Measurements from ENCODE around the gene CCDC190.
"Not testable (repeated sequence)": the region's sequence is repeated elsewhere in the genome, so short reads cannot be mapped to it uniquely, and the experiment has no call there.

Gene CCDC190

DNA sequence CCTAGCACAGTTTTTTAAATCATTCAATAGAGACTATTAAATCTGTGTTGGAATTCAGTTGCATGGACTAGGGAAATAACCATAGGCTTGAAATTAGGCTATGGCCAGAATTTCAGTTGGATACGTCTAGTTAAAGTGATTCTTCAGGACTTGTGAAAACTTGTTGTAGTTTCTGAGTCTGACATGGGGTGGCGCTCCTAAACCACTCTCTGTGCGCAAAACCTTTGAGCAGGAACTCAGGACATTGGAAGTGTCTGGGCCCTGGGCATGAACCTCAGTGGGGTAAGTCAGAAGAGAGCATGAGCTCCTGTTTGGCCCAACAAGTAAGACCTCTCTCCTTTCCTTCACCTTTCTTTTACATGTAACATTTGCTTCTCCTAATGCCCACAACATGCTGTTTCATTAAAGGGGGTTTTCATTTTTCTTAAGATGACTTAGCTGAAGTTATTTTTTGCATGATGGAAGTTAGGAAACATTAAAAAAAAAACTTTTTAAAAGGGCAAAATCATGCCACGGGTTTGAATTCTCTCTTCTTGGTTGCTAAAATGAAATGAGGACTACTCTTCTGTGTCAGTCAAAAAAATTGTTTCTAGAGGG lies 17.1 kb upstream of the CCDC190 start:
- DNase-seq (ENCODE audit: low read depth in 2 of 3, low spot score in 1 of 3), result peak; percentile 3 to 15 (median 12)

DNA sequence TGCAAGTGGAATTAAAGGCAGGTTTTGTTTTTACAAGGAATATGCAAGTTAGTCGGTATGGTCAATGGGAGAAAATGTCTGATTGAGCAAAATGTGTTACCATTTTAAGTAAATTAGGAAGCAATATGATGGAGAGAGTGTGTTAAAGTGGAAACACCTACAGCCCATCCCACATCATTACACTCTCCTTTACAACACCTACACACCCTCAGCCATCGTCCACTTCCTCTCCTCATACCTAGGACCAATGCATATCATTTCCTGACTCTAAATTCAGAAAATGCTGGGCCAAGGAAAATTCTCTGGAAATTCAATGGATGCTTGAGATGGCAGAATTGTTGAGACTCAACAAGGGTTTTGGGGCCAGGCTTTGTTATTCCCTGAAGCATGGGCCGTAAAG lies 16.4 kb upstream of the CCDC190 start:
- DNase-seq (ENCODE audit: low read depth in 2 of 3, low spot score in 1 of 3), result no peak

DNA sequence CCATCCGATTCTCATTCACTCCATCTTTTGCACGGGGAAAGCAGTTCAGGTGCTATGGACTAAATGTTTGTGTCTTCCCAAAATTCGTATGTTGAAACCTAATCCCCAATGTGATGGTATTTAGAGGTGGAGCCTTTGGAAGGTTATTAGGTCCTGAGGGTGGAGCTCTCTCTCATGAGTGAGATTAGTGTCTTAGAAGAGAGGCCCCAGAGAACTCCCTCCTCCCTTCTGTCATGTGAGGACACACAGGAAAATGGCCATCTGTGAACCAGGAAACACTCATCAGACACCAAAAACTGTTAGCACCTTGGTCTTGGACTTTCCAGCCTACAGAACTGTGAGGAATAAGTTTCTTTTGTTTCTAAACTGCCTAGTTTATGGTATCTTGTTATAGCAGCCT lies 15.8 kb upstream of the CCDC190 start:
- DNase-seq (ENCODE audit: low read depth in 2 of 3, low spot score in 1 of 3), result no peak

DNA sequence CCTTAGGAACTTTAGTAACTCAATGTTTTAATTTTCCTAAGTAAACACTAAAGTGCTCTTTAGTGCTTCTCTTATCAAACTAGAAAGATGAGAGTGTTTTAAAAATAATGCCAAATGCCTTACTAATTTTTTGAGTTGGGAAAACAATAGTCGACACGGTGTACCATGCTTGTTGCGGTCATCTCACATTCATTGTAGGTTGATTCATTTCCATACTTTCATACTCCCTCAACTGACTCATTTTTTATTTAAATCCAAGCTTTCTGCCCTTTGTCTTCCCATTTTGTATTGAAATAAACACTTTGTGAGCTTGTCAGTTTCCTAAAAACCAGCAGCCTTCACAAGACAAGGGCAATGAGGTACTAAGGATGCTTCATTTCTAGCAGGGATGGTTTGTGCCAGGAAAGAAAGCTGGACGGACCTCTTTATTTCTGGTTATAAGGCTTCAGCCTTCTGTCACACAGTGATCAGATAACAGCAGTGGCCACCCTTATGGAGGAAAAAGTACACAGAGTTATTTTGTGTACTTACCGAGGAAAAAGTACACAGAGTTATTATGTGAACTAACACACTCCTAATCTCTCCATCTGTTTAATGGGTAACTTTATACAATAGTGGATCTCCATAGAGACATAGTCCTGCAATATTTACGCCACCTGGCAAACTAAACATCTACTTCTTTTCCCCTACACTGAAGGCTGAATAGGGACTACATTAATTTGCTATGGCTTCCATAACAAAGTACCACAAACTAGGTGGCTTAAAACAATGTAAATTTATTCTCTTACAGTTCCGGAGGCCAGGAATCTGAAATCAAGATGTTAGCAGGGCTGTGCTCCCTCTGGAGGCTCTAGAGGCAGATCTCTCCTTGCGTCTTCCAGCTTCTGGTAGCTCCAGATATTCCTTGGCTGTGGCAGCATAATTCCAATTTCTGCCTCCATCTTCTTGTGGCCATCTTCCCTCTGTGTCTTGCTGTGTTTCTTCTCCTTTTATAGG lies 13.0 kb upstream of the CCDC190 start:
- DNase-seq (ENCODE audit: low read depth in 2 of 3, low spot score in 1 of 3), result no peak

DNA sequence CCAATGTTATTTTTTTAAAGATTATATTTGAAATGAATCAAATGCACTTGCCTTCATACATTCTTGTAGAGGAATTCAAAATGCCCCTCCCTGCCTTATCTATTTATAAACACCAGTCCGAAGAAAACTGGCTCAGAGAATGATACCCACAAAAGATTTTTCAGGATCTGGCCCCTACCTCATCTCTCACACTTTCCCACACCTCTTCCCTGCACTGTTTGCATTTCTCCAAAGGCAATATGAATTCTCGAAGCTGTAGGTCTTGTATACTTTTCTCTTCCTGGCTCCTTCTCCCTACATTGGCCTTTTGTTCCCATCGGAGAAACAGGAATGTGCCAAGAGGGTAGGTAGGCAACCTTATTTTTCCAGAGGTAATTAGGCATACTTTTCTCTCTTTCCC lies 12.0 kb upstream of the CCDC190 start:
- DNase-seq (ENCODE audit: low read depth in 2 of 3, low spot score in 1 of 3), result no peak

DNA sequence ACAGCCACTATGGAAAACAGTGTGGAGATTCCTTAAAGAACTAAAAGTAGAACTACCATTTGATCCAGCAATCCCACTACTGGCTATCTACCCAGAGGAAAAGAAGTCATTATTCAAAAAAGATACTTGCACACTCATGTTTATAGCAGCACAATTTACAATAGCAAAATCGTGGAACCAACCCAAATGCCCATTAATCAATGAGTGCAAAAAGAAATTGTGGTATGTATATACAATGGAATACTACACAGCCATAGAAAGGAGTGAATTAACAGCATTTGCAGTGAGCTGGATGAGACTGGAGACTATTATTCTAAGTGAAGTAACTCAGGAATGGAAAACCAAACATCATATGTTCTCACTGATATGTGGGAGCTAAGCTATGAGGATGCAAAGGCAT lies 10.4 kb upstream of the CCDC190 start:
- DNase-seq (ENCODE audit: low read depth in 2 of 3, low spot score in 1 of 3), result not testable (repeated sequence)

DNA sequence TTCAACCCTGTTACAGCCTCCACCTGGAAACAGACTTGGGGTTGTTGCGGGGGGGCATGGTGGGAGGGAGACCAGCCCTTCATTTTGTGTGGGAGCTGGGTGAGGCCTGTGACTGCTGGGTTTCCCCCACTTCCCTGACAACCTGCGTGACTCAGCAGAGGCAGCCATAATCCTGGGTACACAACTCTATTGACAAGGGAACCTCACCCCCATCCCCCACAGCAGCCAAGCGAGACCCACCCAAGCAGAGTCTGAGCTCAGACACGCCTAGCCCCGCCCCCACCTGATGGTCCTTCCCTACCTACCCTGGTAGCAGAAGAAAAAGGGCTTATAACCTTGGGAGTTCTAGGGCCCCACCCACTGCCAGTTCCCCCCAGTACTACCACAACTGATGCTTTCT lies 8.0 kb upstream of the CCDC190 start:
- DNase-seq (ENCODE audit: low read depth in 2 of 3, low spot score in 1 of 3), result no peak

DNA sequence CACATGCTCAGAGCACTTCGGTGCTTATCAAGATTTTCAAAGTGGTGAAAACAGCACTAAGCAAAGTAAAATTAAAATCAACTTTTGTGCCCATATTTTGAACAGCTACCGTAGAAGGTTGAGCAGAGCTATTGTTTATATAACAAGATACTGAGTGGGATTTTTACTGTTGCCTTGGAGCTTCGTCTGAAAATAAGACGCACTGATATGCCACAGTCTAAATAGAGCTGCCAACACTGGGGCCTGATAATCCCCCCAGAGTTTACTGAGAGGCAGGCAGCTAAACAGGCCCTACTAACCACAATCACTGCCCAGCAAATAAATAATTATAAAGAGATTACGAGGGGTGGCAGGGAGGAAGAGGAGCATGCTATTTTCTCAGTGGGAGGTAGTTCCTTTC lies 650 bp upstream of the CCDC190 start:
- DNase-seq (ENCODE audit: low read depth in 2 of 3, low spot score in 1 of 3), result no peak

DNA sequence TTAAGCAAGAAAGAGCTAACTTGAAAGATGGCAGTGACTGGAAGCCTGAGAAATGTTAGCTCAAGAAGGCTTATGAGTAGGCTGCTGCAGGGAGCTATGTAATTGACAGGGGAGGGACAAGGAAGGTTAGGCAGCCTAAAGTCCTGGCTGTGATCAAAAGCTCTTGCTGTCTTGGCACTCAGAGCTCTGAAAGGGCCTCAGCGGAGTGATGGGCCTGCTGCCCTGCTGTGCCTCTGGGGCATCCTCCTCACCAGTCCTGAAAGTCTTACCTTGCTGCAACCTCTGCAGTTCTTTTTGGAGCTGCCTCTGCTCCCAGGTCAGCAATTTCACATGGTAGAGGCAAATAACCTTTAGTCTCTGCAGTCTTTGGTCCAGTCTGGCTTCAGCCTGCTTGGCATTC lies 1.8 kb downstream of the CCDC190 start:
- DNase-seq (ENCODE audit: low read depth in 2 of 3, low spot score in 1 of 3), result no peak

DNA sequence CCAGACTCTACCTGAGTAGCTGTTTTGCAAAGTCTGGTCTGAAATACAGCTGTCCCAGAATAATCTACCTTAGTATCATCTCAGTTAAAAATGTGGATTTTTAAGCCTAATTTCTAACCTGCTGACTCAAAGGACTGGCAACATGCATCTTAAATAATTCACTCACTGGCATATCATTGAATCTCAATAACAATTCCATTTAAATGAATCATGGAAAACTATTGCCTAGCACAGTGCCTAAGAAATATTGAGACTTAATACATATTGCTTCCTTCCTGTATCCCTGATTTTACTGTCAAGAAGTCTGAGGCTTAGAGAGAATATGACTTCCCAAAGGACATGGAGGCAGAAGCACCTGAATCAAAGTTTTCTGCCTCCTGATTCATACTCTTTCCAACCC lies 3.1 kb downstream of the CCDC190 start:
- no peak for DNase-seq (ENCODE audit: low read depth in 2 of 3, low spot score in 1 of 3)

DNA sequence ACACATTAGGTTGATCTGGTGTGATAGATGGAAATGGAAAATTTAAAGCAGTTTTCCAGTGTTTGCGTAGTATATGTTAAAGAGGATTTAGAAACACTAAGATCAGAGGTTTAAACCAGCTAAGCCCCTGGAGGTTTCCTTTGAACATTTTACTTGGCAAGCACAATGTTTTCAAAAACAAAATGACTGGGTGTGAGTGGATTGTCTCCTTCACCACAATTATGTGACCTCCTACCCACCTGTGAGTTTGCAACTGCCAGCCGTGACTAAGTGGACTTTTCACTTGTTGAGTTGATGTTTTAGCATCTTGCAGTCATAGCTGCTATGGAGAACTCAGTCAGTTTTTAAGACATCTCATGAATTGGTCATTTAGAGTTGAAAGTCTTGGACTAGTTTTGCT lies 4.7 kb downstream of the CCDC190 start:
- no peak for DNase-seq (ENCODE audit: low read depth in 2 of 3, low spot score in 1 of 3)

DNA sequence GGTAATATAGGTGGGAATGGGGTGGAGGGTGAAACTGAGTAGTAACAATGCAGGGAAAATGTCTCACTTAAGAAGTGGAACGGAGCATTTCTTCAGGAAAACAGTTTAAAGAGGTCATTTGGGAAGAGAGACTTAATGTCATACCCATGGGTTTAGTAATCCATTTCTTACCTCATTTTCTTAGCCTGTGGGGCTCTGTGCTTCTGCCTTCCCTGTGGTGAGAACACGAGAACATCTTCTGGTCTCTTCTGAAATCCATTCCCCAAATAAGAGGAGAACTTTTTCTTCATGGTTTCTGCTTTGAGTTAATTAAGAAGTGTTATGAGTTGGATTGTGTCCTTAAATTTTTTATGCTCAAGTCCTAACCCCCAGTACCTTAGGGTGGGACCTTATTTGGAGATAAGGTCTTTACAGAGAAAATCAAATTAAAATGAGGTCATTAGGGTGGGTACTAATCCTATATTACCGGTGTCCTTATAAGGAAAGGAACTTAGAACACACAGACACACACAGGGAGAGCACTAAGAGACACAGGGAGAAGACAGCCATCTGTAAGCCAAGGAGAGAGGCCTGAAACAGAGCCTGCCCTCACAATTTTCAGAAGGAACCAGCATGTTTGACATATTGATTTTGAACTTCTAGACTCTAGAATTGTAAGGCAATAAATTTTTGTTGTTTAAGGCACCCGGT lies 5.4 kb downstream of the CCDC190 start:
- no peak for DNase-seq (ENCODE audit: low read depth in 2 of 3, low spot score in 1 of 3)

DNA sequence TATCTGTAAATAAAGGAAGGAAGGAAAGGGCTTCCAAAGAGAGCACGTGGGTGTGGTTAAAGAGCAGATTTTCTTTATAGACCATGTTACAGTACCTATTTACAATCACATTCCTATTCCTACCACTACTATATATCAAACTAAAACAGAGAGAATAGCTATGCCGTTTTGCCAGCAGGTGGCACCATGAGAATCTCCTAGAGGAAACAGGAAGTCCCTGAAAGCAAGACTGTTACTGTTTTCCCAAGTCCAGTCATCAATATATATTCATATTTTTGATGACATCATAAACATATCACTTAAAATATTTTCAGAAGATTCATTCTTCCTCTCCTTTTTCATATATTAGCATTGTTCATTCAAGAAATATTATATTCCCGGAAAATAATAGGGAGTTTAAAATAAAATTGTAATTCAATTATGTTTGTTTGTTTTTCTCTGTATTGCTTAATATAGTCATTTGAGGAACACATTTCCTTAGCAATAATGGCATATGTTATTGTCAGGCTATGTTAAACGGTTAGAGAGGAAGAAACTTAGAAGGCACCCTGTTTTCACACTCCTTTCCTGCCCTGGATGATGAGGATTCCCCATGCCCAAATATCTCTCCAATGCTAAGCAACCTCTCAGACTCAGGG lies 6.6 kb downstream of the CCDC190 start:
- peak; percentile 25 to 40 (median 30) for DNase-seq (ENCODE audit: low read depth in 2 of 3, low spot score in 1 of 3)

DNA sequence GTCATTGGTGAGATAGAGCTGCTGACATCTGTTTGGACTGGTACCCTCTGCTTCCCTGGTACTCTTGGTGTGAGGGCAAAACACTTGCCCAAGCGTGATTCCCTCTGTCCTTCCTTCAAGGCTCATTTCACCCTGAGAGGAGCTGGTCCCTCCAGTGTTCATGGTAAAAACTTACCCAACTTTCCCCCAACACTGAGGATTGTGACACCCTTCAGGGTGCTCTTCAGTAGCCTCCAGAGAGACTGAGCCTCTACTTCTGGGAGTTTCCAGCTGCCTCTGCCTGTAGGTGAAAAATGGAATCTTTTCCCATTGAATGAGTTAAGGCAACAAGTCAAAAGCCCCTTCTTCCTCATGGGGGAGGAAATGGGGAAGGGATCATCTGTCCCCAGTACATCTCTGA lies 9.6 kb downstream of the CCDC190 start:
- DNase-seq (ENCODE audit: low read depth in 2 of 3, low spot score in 1 of 3), result no peak

DNA sequence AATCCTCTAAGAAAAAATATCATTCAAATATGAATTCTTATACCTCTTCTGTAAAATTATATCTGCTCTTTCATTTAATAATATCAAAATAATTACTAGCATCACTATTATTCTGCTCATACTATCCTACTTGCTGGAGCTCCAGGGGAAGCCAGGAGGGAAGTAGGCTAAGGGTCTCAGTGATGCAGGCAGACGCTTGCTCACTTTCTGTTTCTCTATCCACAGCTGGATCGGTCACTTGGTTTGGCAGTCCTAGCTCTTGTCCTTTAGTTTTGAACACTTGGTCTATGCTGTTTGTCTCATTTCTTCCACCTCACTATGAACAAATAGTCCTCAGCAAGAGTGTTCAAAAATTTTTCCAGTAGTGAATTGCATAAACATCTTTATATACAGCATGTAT lies 11.3 kb downstream of the CCDC190 start:
- DNase-seq (ENCODE audit: low read depth in 2 of 3, low spot score in 1 of 3), result no peak

DNA sequence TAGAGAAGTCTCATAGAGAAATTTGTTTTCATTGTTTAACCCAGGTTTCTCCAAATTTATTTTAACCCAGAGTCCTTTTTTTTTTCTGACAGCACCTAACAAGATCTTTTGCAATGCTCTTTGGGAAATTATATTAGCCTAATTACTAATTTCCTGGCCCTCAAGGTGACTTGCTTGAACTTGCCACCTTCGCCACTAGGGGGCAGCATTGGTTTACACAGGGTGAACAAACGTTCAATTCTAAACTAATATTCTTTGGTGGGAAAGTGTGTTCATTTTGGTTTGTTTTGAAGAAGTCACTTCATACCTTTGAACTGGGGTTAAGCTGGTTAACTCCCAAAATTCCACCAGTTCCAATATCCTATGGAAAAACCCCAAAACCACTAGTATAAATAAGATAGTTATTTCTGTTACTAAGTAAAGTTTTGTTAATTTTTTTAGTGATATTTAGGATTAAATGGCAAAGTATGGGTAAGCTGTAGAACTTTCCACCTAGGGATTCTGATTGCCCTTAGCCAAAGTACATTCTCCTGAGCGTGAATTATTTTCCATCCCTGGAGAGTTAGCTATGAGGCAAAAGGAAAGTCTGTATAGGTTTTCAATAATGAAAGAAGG lies 13.0 kb downstream of the CCDC190 start:
- peak; percentile 62 to 81 (median 79) for DNase-seq (ENCODE audit: low read depth in 2 of 3, low spot score in 1 of 3)

DNA sequence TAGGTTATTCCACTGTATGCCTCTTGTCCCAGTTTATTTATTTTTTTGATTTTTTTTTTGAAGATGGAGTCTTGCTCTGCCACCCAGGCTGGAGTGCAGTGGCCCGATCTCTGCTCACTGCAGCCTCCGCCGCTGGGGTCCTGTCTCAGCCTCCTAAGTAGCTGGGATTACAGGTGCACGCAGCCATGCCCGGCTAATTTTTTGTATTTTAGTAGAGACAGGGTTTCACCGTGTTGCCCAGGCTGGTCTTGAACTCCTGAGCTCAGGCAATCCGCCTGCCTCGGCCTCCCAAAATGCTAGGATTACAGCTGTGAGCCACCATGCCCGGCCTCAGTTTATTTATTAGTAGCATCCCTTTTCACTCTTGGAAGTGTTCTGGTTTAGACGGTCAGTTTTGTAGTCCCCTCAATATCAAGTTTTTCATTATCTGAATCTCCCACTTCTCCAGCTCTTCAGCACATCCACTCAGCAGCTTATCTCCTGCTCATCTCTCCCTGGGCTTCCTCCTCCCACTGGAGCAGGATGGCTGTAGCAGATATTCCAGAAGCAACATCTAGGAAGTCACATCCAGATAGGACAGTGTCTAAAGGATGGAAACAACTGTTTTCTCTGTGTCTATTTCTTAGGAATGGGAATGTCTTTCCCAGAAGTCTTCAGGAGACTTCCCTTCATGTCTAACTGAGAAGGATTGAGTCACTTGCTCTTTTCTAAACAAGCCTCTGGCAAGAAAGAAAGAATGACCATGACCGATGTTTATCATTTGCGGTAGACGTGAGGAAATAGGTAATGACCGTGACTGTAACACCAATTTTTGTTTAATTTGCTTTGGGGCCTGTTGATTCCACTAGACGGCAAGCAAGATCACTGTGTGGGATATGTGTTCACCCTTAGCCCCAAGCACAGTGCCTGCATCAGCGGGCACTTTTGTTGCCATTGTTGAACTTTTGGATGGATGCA lies 14.4 kb downstream of the CCDC190 start:
- DNase-seq (ENCODE audit: low read depth in 2 of 3, low spot score in 1 of 3), result no peak

DNA sequence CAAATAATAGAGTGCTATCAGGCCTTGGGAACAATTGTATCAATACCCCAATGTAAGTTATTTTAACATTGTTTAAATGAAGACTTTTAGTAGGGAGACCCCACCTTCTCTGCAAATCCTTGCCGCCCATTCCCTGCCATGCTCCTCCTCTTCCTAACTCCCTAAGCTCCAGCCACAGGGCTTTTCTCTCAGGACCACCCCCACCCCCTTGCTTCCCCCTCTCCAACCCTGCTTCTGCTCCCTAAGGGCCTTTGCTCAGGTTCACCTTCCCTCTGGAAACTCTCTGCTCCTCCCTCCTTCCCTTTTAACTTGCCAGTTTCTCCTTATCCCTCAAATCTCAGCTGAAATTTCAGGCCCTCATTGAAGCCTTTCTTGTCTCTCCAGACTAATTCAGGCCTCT lies 16.8 kb downstream of the CCDC190 start:
- no peak for DNase-seq (ENCODE audit: low read depth in 2 of 3, low spot score in 1 of 3)

DNA sequence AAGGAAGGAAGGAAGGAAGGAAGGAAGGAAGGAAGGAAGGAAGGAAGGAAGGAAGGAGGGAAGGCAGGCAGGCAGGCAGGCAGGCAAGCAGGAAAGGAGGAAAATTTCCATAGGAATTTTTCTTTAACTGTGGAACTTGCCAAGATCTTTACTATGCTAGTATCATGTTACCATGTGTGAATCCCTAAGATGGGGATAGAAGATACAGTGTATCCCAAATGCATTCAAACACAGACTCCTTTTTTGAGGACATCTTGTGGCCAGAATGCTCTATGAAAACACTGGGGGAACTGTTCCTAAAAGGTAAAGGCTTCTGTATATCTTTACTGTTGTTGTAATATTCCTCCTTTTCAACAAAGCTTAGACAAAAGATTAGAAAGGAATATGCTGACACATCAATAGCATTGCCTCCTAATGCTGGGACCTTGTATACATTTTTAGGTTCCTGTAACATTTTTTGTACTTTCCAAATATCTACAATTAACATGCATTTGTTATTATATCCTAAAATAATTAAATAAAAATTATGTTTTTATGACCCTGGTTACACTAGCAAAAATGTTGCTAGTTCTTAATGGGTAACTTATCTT lies 20.6 kb downstream of the CCDC190 start:
- no peak for DNase-seq (ENCODE audit: low read depth in 2 of 3, low spot score in 1 of 3)

DNA sequence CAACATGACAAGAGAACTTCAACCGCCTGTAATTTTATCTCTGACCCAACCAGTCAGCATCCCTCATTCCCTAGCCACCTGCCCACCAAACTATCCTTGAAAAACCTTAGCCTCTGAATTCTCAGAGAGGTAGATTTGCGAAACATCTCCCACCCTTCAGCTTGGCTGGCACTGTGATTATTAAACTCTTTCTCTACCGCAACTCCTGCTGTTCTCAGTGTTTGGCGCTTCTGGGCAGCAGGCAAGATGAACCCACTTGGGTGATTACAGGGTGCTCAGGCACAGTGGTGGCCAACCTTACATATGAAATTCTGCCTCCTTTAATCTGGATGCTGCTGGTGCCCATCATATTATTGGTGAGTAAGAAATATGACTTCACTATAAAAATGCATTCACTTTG lies 22.1 kb downstream of the CCDC190 start:
- no peak for DNase-seq (ENCODE audit: low read depth in 2 of 3, low spot score in 1 of 3)

Measured in stimulated activated CD4-positive, alpha-beta T cell treated with anti-CD3 and anti-CD28 coated beads, Interleukin-12 subunit alpha, Interleukin-12 subunit beta, amount 100 ng/mL, for 48 hours (primary cell).